GM18498 (cell line): ENCODE data around the gene MGAT4A.
A peak's percentile ranks its signal among the peaks of the same experiment; 100 is the strongest.
"Not testable (repeated sequence)": the region's sequence is repeated elsewhere in the genome, so short reads cannot be mapped to it uniquely, and the experiment has no call there.

Experiments used
- ATAC-seq: cut with Tn5 transposase; IDR thresholded peaks from one replicate; pipeline ENCODE4 v1.9.1; 2021; ENCODE audit warnings: mild to moderate bottlenecking, moderate library complexity; ENCODE audit not compliant: unreplicated experiment

The MGAT4A gene

GRCh38 chr2:98730707-98731040, 258 bp downstream of the MGAT4A start:
- ATAC-seq = peak; percentile 70

- no peak for ATAC-seq
These were observed 752 bp downstream of the MGAT4A start for GRCh38 chr2:98730053-98730706.

GRCh38 chr2:98729652-98730051, 1.3 kb downstream of the MGAT4A start:
- no peak for ATAC-seq

GRCh38 chr2:98728088-98728718, 2.7 kb downstream of the MGAT4A start:
- ATAC-seq = not testable (repeated sequence)

GRCh38 chr2:98727369-98728087, 3.4 kb downstream of the MGAT4A start:
- no peak for ATAC-seq

- no peak for ATAC-seq
These were observed 4.1 kb downstream of the MGAT4A start for GRCh38 chr2:98726735-98727368.

- no peak for ATAC-seq
These were observed 4.7 kb downstream of the MGAT4A start for GRCh38 chr2:98726205-98726604.

GRCh38 chr2:98720286-98720685, 10.6 kb downstream of the MGAT4A start:
- ATAC-seq = no peak

GRCh38 chr2:98717621-98718020, 13.3 kb downstream of the MGAT4A start:
- no peak for ATAC-seq

GRCh38 chr2:98716786-98717185, 14.1 kb downstream of the MGAT4A start:
- no peak for ATAC-seq

- ATAC-seq = no peak
These were observed 15.0 kb downstream of the MGAT4A start for GRCh38 chr2:98715812-98716451.

- ATAC-seq = no peak
These were observed 17.5 kb downstream of the MGAT4A start for GRCh38 chr2:98713332-98714015.

GRCh38 chr2:98712145-98712544, 18.8 kb downstream of the MGAT4A start:
- ATAC-seq = no peak

GRCh38 chr2:98711506-98711905, 19.4 kb downstream of the MGAT4A start:
- ATAC-seq = no peak

GRCh38 chr2:98710734-98711133, 20.2 kb downstream of the MGAT4A start:
- no peak for ATAC-seq

- no peak for ATAC-seq
These were observed 21.4 kb downstream of the MGAT4A start for GRCh38 chr2:98709535-98709934.

GRCh38 chr2:98708396-98709186, 22.3 kb downstream of the MGAT4A start:
- ATAC-seq = no peak

GRCh38 chr2:98706591-98706990, 24.3 kb downstream of the MGAT4A start:
- no peak for ATAC-seq

- no peak for ATAC-seq
These were observed 25.7 kb downstream of the MGAT4A start for GRCh38 chr2:98705333-98705617.
